ENCODE data around the gene MYH10.

DNA sequence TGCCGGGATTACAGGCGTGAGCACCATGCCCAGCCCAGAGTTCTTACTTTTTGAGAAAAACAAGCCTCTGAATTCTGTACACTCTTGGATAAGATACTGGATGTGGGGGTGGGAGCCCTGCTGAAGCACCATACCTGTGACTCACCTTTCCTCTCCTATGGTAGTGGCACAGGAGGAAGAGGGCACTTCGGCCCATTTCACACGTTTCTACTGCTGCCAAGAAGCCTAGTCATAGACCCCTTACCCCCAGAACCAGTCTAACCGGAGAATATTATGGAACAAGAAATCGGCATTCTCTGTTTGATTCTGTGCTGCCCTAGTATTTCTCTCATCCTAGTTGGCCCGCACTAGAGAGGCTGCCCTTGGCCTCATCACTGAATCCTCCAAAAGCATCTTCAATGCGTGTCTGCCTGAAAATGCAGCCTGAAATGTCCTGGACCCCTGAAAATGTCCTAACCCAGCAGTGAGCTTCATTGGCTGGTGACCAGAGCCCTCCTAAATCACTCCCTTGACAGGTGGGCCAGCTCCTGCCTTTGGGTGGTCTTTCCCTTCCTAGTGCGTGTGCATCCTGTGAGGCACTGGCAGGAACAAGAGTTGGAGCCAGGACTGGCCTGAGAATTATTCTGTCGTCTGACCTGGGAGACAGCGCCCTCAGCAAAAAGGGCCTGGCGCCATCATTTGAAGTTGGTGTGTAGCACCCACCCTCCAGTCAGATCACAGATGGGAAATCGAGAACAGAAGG is 156.9 kb downstream of the MYH10 start:
- TF ChIP-seq CTCF (IDR thresholded peaks at IDR 0.05; ENCODE audit: borderline replicate concordance, extremely low read depth, low read length, poor library complexity, severe bottlenecking) (no peak), EZH2 (IDR thresholded peaks at IDR 0.05; ENCODE audit: borderline replicate concordance, low read depth, low read length, severe bottlenecking) (no peak)

All from DND-41 (cell line).